Parathyroid adenoma (tissue), 2 donors: ENCODE data around the gene NRBP1.

Experiments used
- H2AFZ ChIP-seq: fragments of 300-600 bp; sonication (generic); one replicate; pipeline ENCODE4 v1.7.0; 2017; ENCODE audit warnings: antibody characterized with exemption, mild to moderate bottlenecking
- H3K27ac ChIP-seq: fragments of 300-600 bp; sonication (generic); one replicate; pipeline ENCODE4 v1.7.0; 2017
- H3K27me3 ChIP-seq: fragments of 300-600 bp; sonication (generic); one replicate; pipeline ENCODE4 v1.7.0; 2017; ENCODE audit warnings: low read length; ENCODE audit not compliant: control insufficient read depth, insufficient read depth
- H3K36me3 ChIP-seq: fragments of 300-600 bp; sonication (generic); one replicate; pipeline ENCODE4 v1.7.0; 2017; ENCODE audit warnings: low read length; ENCODE audit not compliant: control insufficient read depth, insufficient read depth
- H3K4me1 ChIP-seq: fragments of 300-600 bp; sonication (generic); one replicate; pipeline ENCODE4 v1.7.0; 2017; ENCODE audit warnings: control low read depth
- H3K4me2 ChIP-seq: fragments of 300-600 bp; sonication (generic); one replicate; pipeline ENCODE4 v1.7.0; 2017; ENCODE audit warnings: low read length
- H3K4me3 ChIP-seq: fragments of 300-600 bp; sonication (generic); one replicate; pipeline ENCODE4 v1.7.0; 2017; ENCODE audit warnings: low read depth, low read length
- H3K79me2 ChIP-seq: fragments of 300-600 bp; sonication (generic); one replicate; pipeline ENCODE4 v1.7.0; 2017; ENCODE audit warnings: control low read depth
- H3K9ac ChIP-seq: fragments of 300-600 bp; sonication (generic); one replicate; pipeline ENCODE4 v1.7.0; 2017; ENCODE audit warnings: mild to moderate bottlenecking
- H3K9me3 ChIP-seq: fragments of 300-600 bp; sonication (generic); one replicate; pipeline ENCODE4 v1.7.0; 2017; ENCODE audit warnings: low read length; ENCODE audit not compliant: control insufficient read depth
- CTCF ChIP-seq: fragments of 300-600 bp; sonication (generic); IDR thresholded peaks from one replicate; pipeline ENCODE4 v1.7.0; 2017; ENCODE audit warnings: antibody characterized with exemption, mild to moderate bottlenecking
- donor health status: primary hyperparathyroidism.

Gene NRBP1

GRCh38 chr2:27380626-27381545 lies 47.5 kb upstream of the NRBP1 start, which contains the start of gene ZNF513:
TSS of gene ZNF513 (minus strand) at chr2:27380734. CDS start at chr2:27380526, 208 bp downstream.
- no peaks in the 10 kb centered on the region for H3K36me3 ChIP-seq

GRCh38 chr2:27381577-27382181 lies 46.8 kb upstream of the NRBP1 start:
- H2AFZ ChIP-seq: no peak overlapping the region
- H3K36me3 ChIP-seq: no peaks in the 10 kb centered on the region
- no peak overlapping the region for H3K4me3 ChIP-seq
- no peaks in the 10 kb centered on the region for H3K79me2 ChIP-seq
- H3K4me2 ChIP-seq: no peak overlapping the region
- no peaks in the 10 kb centered on the region for H3K9me3 ChIP-seq
- no peak for TF ChIP-seq CTCF
- H3K27me3 ChIP-seq: no peaks in the 10 kb centered on the region
- H3K4me1 ChIP-seq: peaks cover 6% of the 10 kb centered on the region
- H3K9ac ChIP-seq: no peak overlapping the region
- no peak overlapping the region for H3K27ac ChIP-seq

More at GRCh38 chr2:27380626-27381545, 47.5 kb upstream of the NRBP1 start, which contains the start of gene ZNF513:
- peak within 1 kb of the TSS; percentile 91 for H2AFZ ChIP-seq
- H3K9ac ChIP-seq: peak within 1 kb of the TSS; percentile 68
- no peaks in the 10 kb centered on the region for H3K79me2 ChIP-seq
- no peaks in the 10 kb centered on the region for H3K27me3 ChIP-seq
- peak within 1 kb of the TSS; percentile 86 for H3K27ac ChIP-seq
- no peaks in the 10 kb centered on the region for H3K9me3 ChIP-seq
- H3K4me3 ChIP-seq: peak within 1 kb of the TSS; percentile 74
- TF ChIP-seq CTCF: no peak
- H3K4me2 ChIP-seq: peak within 1 kb of the TSS; percentile 95
- H3K4me1 ChIP-seq: peaks cover 6% of the 10 kb centered on the region

- Histone ChIP-seq H3K9me3 (no peaks in the 10 kb centered on the region), H3K4me3 (no peak overlapping the region), H3K4me1 (no peaks in the 10 kb centered on the region), H3K79me2 (peaks cover 49% of the 10 kb centered on the region), H3K27me3 (no peaks in the 10 kb centered on the region), H3K9ac (no peak overlapping the region), H3K4me2 (no peak overlapping the region), H2AFZ (no peak overlapping the region), H3K27ac (no peak overlapping the region), H3K36me3 (no peaks in the 10 kb centered on the region)
- no peak for TF ChIP-seq CTCF
These were observed 37.4 kb upstream of the NRBP1 start for GRCh38 chr2:27390822-27391679.

GRCh38 chr2:27393225-27393624 lies 35.2 kb upstream of the NRBP1 start:
- Histone ChIP-seq H3K27me3 (no peaks in the 10 kb centered on the region), H3K4me1 (no peaks in the 10 kb centered on the region), H3K9ac (no peak overlapping the region), H3K9me3 (no peaks in the 10 kb centered on the region), H3K4me2 (no peak overlapping the region), H3K79me2 (peaks cover 65% of the 10 kb centered on the region), H3K27ac (no peak overlapping the region), H3K36me3 (no peaks in the 10 kb centered on the region), H3K4me3 (no peak overlapping the region), H2AFZ (no peak overlapping the region)
- TF ChIP-seq CTCF: no peak
